DMS153 treated with DMSO at 0.1 percent for 48 hours (cell line): Measurements from ENCODE around the gene NCAPD2.
"Not testable (repeated sequence)": the region's sequence is repeated elsewhere in the genome, so short reads cannot be mapped to it uniquely, and the experiment has no call there.

Experiments
- DNase-seq: peaks from one replicate; lab custom pipeline; 2025; ENCODE audit not compliant: unreplicated experiment; lab: John Stamatoyannopoulos, UW

The NCAPD2 gene

GRCh38 chr12:6546016-6546415 lies 52.1 kb downstream of the NCAPD2 start:
- no peak for DNase-seq

- no peak for DNase-seq
These were observed 53.7 kb downstream of the NCAPD2 start for GRCh38 chr12:6547566-6547965.

GRCh38 chr12:6547987-6548386 lies 54.1 kb downstream of the NCAPD2 start:
- DNase-seq, result no peak

- DNase-seq, result no peak
These were observed 54.7 kb downstream of the NCAPD2 start for GRCh38 chr12:6548556-6548955.

- DNase-seq, result no peak
These were observed 55.2 kb downstream of the NCAPD2 start for GRCh38 chr12:6548966-6549683.

- DNase-seq, result no peak
These were observed 55.8 kb downstream of the NCAPD2 start for GRCh38 chr12:6549684-6550151.

- DNase-seq, result no peak
These were observed 56.6 kb downstream of the NCAPD2 start for GRCh38 chr12:6550294-6551062.

- no peak for DNase-seq
These were observed 57.2 kb downstream of the NCAPD2 start for GRCh38 chr12:6551063-6551461.

- no peak for DNase-seq
These were observed 57.7 kb downstream of the NCAPD2 start for GRCh38 chr12:6551496-6552139.

- no peak for DNase-seq
These were observed 58.2 kb downstream of the NCAPD2 start for GRCh38 chr12:6552140-6552551.

GRCh38 chr12:6553051-6553868 lies 59.4 kb downstream of the NCAPD2 start:
- DNase-seq, result no peak

GRCh38 chr12:6554168-6555017 lies 60.5 kb downstream of the NCAPD2 start:
- DNase-seq, result no peak

GRCh38 chr12:6555018-6555691 lies 61.3 kb downstream of the NCAPD2 start:
- DNase-seq, result no peak

- not testable (repeated sequence) for DNase-seq
These were observed 62.6 kb downstream of the NCAPD2 start for GRCh38 chr12:6556496-6556817.

- DNase-seq, result no peak
These were observed 63.0 kb downstream of the NCAPD2 start for GRCh38 chr12:6556857-6557256.

- DNase-seq, result not testable (repeated sequence)
These were observed 64.3 kb downstream of the NCAPD2 start for GRCh38 chr12:6558014-6558760.

- no peak for DNase-seq
These were observed 65.6 kb downstream of the NCAPD2 start for GRCh38 chr12:6559500-6559899.

GRCh38 chr12:6560501-6561205 lies 66.8 kb downstream of the NCAPD2 start:
- DNase-seq, result no peak
